DND-41 (cell line): ENCODE results near the gene PFKFB3.

Source experiments
- EZH2 ChIP-seq: IDR thresholded peaks from 3 replicates; pipeline ENCODE4 v1.6.1; 2012; ENCODE audit warnings: borderline replicate concordance, low read depth, mild to moderate bottlenecking, moderate library complexity, low read length, inconsistent platforms; ENCODE audit not compliant: severe bottlenecking
- TF ChIP-seq, protein P1 (sequence below): IDR thresholded peaks from 2 replicates; pipeline ENCODE4 v1.5.1; 2012; ENCODE audit warnings: borderline replicate concordance, low read length, moderate library complexity, mild to moderate bottlenecking; ENCODE audit not compliant: poor library complexity, severe bottlenecking; ENCODE audit errors: extremely low read depth

DNA sequence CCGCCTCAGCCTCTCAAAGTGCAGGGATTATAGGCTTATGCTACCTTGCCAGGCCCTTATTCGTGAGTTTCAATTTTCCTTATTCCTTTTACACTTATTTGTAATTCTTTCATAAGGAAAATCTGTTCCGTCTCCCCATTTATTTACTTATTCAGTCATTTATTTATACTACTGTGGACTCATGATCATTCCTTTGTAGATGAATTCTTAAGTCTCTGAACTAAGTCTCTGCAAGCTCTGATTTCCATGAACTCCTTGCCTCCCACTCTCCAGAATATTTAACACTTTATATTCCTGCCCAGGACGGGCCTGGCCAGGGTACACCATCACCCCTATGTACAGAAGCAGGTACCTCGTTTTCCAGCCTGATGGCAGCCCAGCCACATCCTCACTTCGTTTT lies 39.4 kb downstream of the PFKFB3 start:
- TF ChIP-seq, protein P1, sequence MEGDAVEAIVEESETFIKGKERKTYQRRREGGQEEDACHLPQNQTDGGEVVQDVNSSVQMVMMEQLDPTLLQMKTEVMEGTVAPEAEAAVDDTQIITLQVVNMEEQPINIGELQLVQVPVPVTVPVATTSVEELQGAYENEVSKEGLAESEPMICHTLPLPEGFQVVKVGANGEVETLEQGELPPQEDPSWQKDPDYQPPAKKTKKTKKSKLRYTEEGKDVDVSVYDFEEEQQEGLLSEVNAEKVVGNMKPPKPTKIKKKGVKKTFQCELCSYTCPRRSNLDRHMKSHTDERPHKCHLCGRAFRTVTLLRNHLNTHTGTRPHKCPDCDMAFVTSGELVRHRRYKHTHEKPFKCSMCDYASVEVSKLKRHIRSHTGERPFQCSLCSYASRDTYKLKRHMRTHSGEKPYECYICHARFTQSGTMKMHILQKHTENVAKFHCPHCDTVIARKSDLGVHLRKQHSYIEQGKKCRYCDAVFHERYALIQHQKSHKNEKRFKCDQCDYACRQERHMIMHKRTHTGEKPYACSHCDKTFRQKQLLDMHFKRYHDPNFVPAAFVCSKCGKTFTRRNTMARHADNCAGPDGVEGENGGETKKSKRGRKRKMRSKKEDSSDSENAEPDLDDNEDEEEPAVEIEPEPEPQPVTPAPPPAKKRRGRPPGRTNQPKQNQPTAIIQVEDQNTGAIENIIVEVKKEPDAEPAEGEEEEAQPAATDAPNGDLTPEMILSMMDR, result no peak
- no peak for TF ChIP-seq EZH2
